GM12873 (cell line): Measurements from ENCODE around the gene NLRC3.

Source experiments
- CTCF ChIP-seq: IDR thresholded peaks from 2 replicates; pipeline ENCODE4 v1.5.1; 2012; ENCODE audit warnings: low read depth, mild to moderate bottlenecking, moderate library complexity, low read length, control low read depth; ENCODE audit not compliant: insufficient read depth; ENCODE audit errors: missing control alignments

NLRC3 gene

DNA sequence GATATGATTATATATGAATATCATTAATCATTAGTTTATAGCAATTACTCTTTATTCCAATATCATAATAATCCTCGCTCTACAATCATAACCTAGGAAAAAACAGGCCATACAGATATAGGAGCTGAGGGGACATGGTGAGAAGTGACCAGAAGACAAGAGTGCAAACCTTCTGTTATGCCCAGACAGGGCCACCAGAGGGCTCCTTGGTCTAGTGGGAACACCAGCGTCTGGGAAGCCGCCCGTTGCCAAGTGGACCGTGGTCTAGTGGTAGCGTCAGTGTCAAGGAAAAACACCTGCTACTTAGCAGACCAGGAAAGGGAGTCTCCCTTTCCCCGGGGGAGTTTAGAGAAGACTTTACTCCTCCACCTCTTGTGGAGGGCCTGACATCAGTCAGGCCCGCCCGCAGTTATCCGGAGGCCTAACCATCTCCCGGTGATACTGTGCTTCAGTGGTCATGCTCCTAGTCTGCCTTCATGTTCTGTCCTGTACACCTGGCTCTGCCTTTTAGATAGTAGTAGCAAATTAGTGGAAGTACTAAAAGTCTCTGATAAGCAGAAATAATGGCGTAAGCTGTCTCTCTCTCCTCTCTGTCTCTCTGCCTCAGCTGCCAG, 49.9 kb downstream of the NLRC3 start:
- TF ChIP-seq CTCF: peak; percentile 69

DNA sequence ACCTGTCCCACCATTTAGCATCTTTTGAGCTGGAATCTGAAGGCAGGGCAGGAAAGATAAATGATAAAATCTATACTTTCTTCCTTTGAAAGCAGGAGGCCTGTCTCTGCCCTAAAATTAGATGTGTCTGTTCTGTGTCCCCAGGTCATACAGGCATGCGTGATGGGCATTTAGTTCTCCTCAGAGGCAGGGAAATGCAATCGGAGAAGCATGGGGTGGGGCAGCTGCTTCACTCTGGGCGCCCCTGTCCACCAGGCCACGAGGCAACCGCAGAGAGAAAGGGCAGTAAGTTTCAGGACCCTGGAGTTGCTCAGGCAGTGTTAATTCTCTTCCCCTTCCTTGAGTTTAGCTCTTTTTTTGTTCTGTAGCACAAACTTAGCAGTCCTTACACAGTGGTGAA, 51.3 kb downstream of the NLRC3 start:
- TF ChIP-seq CTCF: no peak

DNA sequence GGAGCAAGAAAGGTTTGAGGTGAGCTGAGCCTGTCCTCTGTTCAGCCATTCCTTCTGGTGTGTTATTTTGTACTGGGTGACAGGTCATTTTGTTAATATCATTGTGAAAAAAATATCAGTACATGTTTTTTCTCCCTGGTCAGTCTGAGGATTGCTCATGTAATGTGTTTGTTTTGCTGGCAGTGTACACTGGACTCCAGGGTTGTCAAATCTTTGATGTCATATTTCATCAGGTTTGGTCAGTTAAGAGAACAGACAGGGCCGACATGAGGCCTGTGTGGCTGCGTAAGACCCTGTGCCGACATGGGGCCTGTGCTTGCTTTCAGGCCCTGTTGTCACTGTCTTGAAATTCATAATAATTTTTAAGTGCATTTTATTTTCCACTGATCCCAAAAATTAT, 53.9 kb downstream of the NLRC3 start:
- no peak for TF ChIP-seq CTCF

GRCh38 chr16:3520841-3521240, 56.4 kb downstream of the NLRC3 start:
- no peak for TF ChIP-seq CTCF

- TF ChIP-seq CTCF: no peak
These were observed 56.8 kb downstream of the NLRC3 start for GRCh38 chr16:3520413-3520812.

- TF ChIP-seq CTCF: no peak
These were observed 57.6 kb downstream of the NLRC3 start for GRCh38 chr16:3519581-3519980.

DNA sequence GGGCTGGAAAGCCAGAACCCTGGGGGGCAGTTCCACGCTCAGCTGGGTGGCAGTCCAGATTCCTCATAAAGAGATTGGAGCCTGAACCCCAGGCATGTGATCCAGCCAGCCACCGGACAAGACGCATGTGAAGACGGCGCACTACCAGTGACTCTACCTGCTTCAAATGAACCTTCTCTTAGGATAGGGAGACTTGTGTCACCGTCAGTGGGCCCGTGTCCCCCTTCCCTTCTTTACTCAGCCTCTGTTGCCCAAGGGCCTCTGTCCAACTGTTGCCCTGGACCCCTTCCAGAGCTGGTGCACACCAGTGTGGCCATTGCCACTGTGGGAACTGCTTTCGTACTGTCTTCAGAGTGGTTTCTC, 58.2 kb downstream of the NLRC3 start:
- TF ChIP-seq CTCF: no peak
